Mesenchymal stem cell (in vitro differentiated cells and primary cell): ENCODE data around the gene TMEM192.
"Not testable (repeated sequence)": the region's sequence is repeated elsewhere in the genome, so short reads cannot be mapped to it uniquely, and the experiment has no call there.

ENCODE experiments used
- DNase-seq: peaks from one replicate; pipeline ENCODE4 v3.0.0-alpha.2; 2013
- H2AFZ ChIP-seq: one replicate; pipeline ENCODE4 v1.6.1; 2013; ENCODE audit warnings: low read depth, mild to moderate bottlenecking, control low read depth, inconsistent platforms, low read length, moderate library complexity
- H2AK5ac ChIP-seq: 2 replicates; pipeline ENCODE4 v1.6.1; 2013; ENCODE audit warnings: low read length, moderate library complexity, mild to moderate bottlenecking, inconsistent platforms; ENCODE audit not compliant: severe bottlenecking
- H2BK120ac ChIP-seq: one replicate; pipeline ENCODE4 v1.6.1; 2013; ENCODE audit warnings: low read depth, mild to moderate bottlenecking, inconsistent platforms, low read length, moderate library complexity
- H2BK12ac ChIP-seq, 2 experiments: one replicate each; pipeline ENCODE4 v1.6.1; 2013; ENCODE audit warnings: inconsistent platforms in 2 of 2, low read length in 2 of 2, mild to moderate bottlenecking in 2 of 2, moderate library complexity in 2 of 2, control low read depth in 1 of 2
- H2BK15ac ChIP-seq: one replicate; pipeline ENCODE4 v1.6.1; 2013; ENCODE audit warnings: mild to moderate bottlenecking, low read depth, inconsistent platforms; ENCODE audit not compliant: poor library complexity, severe bottlenecking
- H2BK5ac ChIP-seq: 2 replicates; pipeline ENCODE4 v1.6.1; 2013; ENCODE audit warnings: low read depth, mild to moderate bottlenecking, low read length, control low read depth, inconsistent platforms; ENCODE audit not compliant: poor library complexity, severe bottlenecking
- H3K14ac ChIP-seq, 2 experiments: one replicate each; pipeline ENCODE4 v1.6.1; 2013; ENCODE audit warnings: inconsistent platforms in 2 of 2, low read length in 2 of 2, control low read depth in 1 of 2, mild to moderate bottlenecking in 1 of 2, moderate library complexity in 1 of 2
- H3K18ac ChIP-seq, 2 experiments: one replicate each; pipeline ENCODE4 v1.6.1; 2013; ENCODE audit warnings: inconsistent platforms in 2 of 2, low read length in 2 of 2, control low read depth in 1 of 2, low read depth in 1 of 2, mild to moderate bottlenecking in 1 of 2
- H3K23ac ChIP-seq, 2 experiments: one replicate each; pipeline ENCODE4 v1.6.1; 2013; ENCODE audit warnings: inconsistent platforms in 2 of 2, low read length in 2 of 2, mild to moderate bottlenecking in 2 of 2, moderate library complexity in 2 of 2, control low read depth in 1 of 2
- H3K27ac ChIP-seq: 2 replicates; pipeline ENCODE4 v1.5.1; 2013; ENCODE audit warnings: mild to moderate bottlenecking, moderate library complexity, low read length, control low read depth, inconsistent platforms; ENCODE audit not compliant: poor library complexity, severe bottlenecking
- H3K27me3 ChIP-seq, 2 experiments: 2 replicates each; pipeline versions ENCODE4 v1.6.1 to v1.7.0; 2013; ENCODE audit warnings: low read length in 2 of 2, mild to moderate bottlenecking in 2 of 2, moderate library complexity in 2 of 2, control low read depth in 1 of 2, inconsistent platforms in 1 of 2; ENCODE audit not compliant: control insufficient read depth in 1 of 2, insufficient read depth in 1 of 2
- H3K36me3 ChIP-seq, 2 experiments: 2 replicates each; pipeline versions ENCODE4 v1.6.1 to v1.7.0; 2013; ENCODE audit warnings: low read length in 2 of 2, control low read depth in 1 of 2, inconsistent platforms in 1 of 2, low read depth in 1 of 2, mild to moderate bottlenecking in 1 of 2; ENCODE audit not compliant: insufficient read depth in 2 of 2, control insufficient read depth in 1 of 2
- H3K4ac ChIP-seq, 2 experiments: one replicate each; pipeline ENCODE4 v1.6.1; 2013; ENCODE audit warnings: inconsistent platforms in 2 of 2, low read length in 2 of 2, mild to moderate bottlenecking in 2 of 2, moderate library complexity in 2 of 2, control low read depth in 1 of 2, low read depth in 1 of 2
- H3K4me1 ChIP-seq: 2 replicates; pipeline ENCODE4 v1.6.1; 2013; ENCODE audit warnings: low read depth, low read length, control low read depth; ENCODE audit not compliant: control insufficient read depth, insufficient read depth
- H3K4me2 ChIP-seq: 2 replicates; pipeline ENCODE4 v1.6.1; 2013; ENCODE audit warnings: low read length, mild to moderate bottlenecking, inconsistent platforms; ENCODE audit not compliant: poor library complexity, severe bottlenecking
- H3K4me3 ChIP-seq, 2 experiments: 2 replicates each; pipeline versions ENCODE4 v1.5.1 to v1.7.0; 2013; ENCODE audit warnings: low read length in 2 of 2, mild to moderate bottlenecking in 2 of 2, control low read depth in 1 of 2, low read depth in 1 of 2; ENCODE audit not compliant: insufficient read depth in 1 of 2
- H3K79me1 ChIP-seq: replicated peaks from 2 replicates; pipeline ENCODE4 v1.6.1; 2013; ENCODE audit warnings: mild to moderate bottlenecking, control low read depth, low read length, inconsistent platforms; ENCODE audit not compliant: poor library complexity, severe bottlenecking
- H3K9ac ChIP-seq: 2 replicates; pipeline ENCODE4 v1.7.0; 2013; ENCODE audit warnings: mild to moderate bottlenecking, low read length, moderate library complexity
- H3K9me3 ChIP-seq: 2 replicates; pipeline ENCODE4 v1.7.0; 2013; ENCODE audit warnings: mild to moderate bottlenecking, low read length; ENCODE audit not compliant: control insufficient read depth
- H4K8ac ChIP-seq: one replicate; pipeline ENCODE4 v1.6.1; 2013; ENCODE audit warnings: inconsistent platforms, mild to moderate bottlenecking, low read length, moderate library complexity
- H4K91ac ChIP-seq: one replicate; pipeline ENCODE4 v1.6.1; 2013; ENCODE audit warnings: mild to moderate bottlenecking, low read length, inconsistent platforms
- WGBS: methylation state at CpG from one replicate; pipeline ENCODE4 v1.1.7; 2013; ENCODE audit warnings: mixed read lengths; 5-methylcytosine and 5-hydroxymethylcytosine counted together

TMEM192 gene

DNA sequence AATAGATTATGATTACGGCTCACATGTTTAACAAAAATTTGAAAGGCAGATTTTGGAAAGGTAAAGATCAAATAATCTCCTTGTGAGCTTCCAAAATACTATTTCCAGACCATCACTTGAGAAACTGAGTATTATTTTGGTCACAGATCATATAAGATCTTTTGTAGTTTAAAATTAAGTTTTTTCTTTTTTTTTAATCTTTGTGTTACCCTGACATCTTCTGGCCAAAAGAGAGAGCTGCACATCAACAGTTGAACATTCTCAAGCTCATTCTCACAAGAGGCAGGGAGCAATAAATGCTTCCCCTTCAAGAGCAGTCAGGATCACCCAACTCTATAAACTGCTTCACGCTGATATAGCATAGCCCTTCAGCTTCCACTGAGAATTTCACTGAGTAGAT lies 15.9 kb downstream of the TMEM192 start:
- Histone ChIP-seq H4K8ac (no peak overlapping the region), H3K9ac (no peak overlapping the region), H2BK5ac (no peak overlapping the region), H3K79me1 (peaks cover 2% of the 10 kb centered on the region), H4K91ac (no peak overlapping the region), H3K36me3 (peaks cover 14 to 20% of the 10 kb centered on the region in 2 experiments), H2BK120ac (no peak overlapping the region), H2BK15ac (no peak overlapping the region), H3K4ac (no peak overlapping the region), H3K4me1 (no peaks in the 10 kb centered on the region), H2BK12ac (no peak overlapping the region), H3K23ac (no peak overlapping the region), H3K27me3 (no peaks in the 10 kb centered on the region), H2AFZ (no peak overlapping the region), H3K14ac (no peak overlapping the region), H3K4me3 (no peak overlapping the region), H2AK5ac (no peak overlapping the region), H3K4me2 (no peak overlapping the region), H3K27ac (no peak overlapping the region), H3K18ac (no peak overlapping the region), H3K9me3 (no peaks in the 10 kb centered on the region)
- 68% methylated on average over 2 of the region's 2 CpGs for WGBS
- peak; percentile 39 for DNase-seq

GRCh38 chr4:165095291-165095690 lies 17.4 kb downstream of the TMEM192 start:
- DNase-seq, result no peak
- Histone ChIP-seq H3K9me3 (no peaks in the 10 kb centered on the region), H2AFZ (no peak overlapping the region), H3K23ac (no peak overlapping the region), H3K14ac (no peak overlapping the region), H3K27ac (no peak overlapping the region), H4K91ac (no peak overlapping the region), H3K4ac (no peak overlapping the region), H2BK12ac (no peak overlapping the region), H3K4me1 (no peaks in the 10 kb centered on the region), H2AK5ac (no peak overlapping the region), H2BK120ac (no peak overlapping the region), H3K36me3 (peaks cover 6 to 15% of the 10 kb centered on the region in 2 experiments), H4K8ac (no peak overlapping the region), H3K9ac (no peak overlapping the region), H3K79me1 (peaks cover 3% of the 10 kb centered on the region), H3K4me3 (no peak overlapping the region), H2BK15ac (no peak overlapping the region), H3K18ac (no peak overlapping the region), H2BK5ac (no peak overlapping the region), H3K4me2 (no peak overlapping the region), H3K27me3 (no peaks in the 10 kb centered on the region)
- 100% methylated on average over 1 of the region's 1 CpG for WGBS

GRCh38 chr4:165094873-165095272 lies 17.8 kb downstream of the TMEM192 start:
- no peak overlapping the region for H2BK15ac ChIP-seq
- no peak overlapping the region for H3K27ac ChIP-seq
- H3K23ac ChIP-seq, result no peak overlapping the region
- H3K4ac ChIP-seq, result no peak overlapping the region
- no peak overlapping the region for H2BK5ac ChIP-seq
- H2AFZ ChIP-seq, result no peak overlapping the region
- H3K9me3 ChIP-seq, result no peaks in the 10 kb centered on the region
- no peaks in the 10 kb centered on the region for H3K4me1 ChIP-seq
- H3K79me1 ChIP-seq, result peaks cover 3% of the 10 kb centered on the region
- H3K18ac ChIP-seq, result no peak overlapping the region
- H2AK5ac ChIP-seq, result no peak overlapping the region
- no peak overlapping the region for H4K8ac ChIP-seq
- H3K4me3 ChIP-seq, result no peak overlapping the region
- H3K36me3 ChIP-seq, result peaks cover 5 to 15% of the 10 kb centered on the region in 2 experiments
- H3K27me3 ChIP-seq, result no peaks in the 10 kb centered on the region
- no peak overlapping the region for H2BK12ac ChIP-seq
- no peak for DNase-seq
- no peak overlapping the region for H2BK120ac ChIP-seq
- H3K14ac ChIP-seq, result no peak overlapping the region
- H4K91ac ChIP-seq, result no peak overlapping the region
- WGBS, result 89% methylated on average over 2 of the region's 3 CpGs
- no peak overlapping the region for H3K9ac ChIP-seq
- H3K4me2 ChIP-seq, result no peak overlapping the region

DNA sequence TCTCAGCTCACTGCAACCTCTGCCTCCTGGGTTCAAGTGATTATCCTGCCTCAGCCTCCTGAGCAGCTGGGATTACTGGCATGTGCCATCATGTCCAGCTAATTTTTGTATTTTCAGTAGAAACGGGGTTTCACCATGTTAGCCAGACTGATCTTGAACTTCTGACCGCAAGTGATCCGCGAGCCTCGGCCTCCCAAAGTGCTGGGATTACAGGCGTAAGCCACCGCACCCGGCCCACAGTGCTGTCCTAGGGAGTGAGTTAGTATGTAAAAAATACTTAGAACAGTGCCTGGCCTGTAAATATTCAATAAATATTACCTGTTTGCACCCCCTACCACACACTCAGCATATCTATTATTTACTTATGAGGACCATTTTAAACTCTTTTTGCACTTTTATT lies 20.5 kb downstream of the TMEM192 start:
- not testable (repeated sequence) for H2BK15ac ChIP-seq, H3K9me3 ChIP-seq, H3K18ac ChIP-seq, H3K4me1 ChIP-seq, DNase-seq, H2AFZ ChIP-seq, H3K9ac ChIP-seq, H3K14ac ChIP-seq, H4K91ac ChIP-seq, H3K4me2 ChIP-seq, H3K27me3 ChIP-seq, H2AK5ac ChIP-seq, H2BK12ac ChIP-seq, H3K79me1 ChIP-seq, H2BK120ac ChIP-seq, H2BK5ac ChIP-seq, H3K4me3 ChIP-seq, H3K27ac ChIP-seq, H3K23ac ChIP-seq, H4K8ac ChIP-seq, H3K4ac ChIP-seq
- peaks cover 11 to 14% of the 10 kb centered on the region in 2 experiments for H3K36me3 ChIP-seq
- 100% methylated on average over 4 of the region's 8 CpGs for WGBS
